ENCODE measurements around the gene KDM7A. TPM values are rescaled to one million over a fixed set of nuclear protein-coding genes. Genes with fewer than 3 reads are reported as not detected.

KDM7A gene
- total and polyA plus RNA-seq, 10 of the 15 experiments (the other 5 are each of a cell fraction or from before 2014, with no cell fraction given), result 0.07 to 0.96 (median 0.74) TPM

- TF ChIP-seq MTA3 (IDR thresholded peaks at IDR 0.05; ENCODE audit: borderline replicate concordance, low read length) (no peak), NFYB (IDR thresholded peaks at IDR 0.05; ENCODE audit: insufficient read depth, low read depth, low read length) (no peak), CEBPZ (IDR thresholded peaks at IDR 0.05; ENCODE audit: low read depth, low read length) (no peak), MTA2 (IDR thresholded peaks at IDR 0.05; ENCODE audit: low read depth) (no peak), CBFB (IDR thresholded peaks at IDR 0.05; ENCODE audit: low read depth) (no peak), ZBTB33 (IDR thresholded peaks at IDR 0.05) (no peak), IRF4 (IDR thresholded peaks at IDR 0.05; ENCODE audit: low read depth, low read length) (no peak)
Observed at GRCh38 chr7:140069298-140069949, 107.4 kb downstream of the KDM7A start (continued).

- FAIRE-seq, result no peak
- TF ChIP-seq HDGF (IDR thresholded peaks at IDR 0.05) (no peak), BCLAF1 (IDR thresholded peaks at IDR 0.05) (no peak), NFIC (IDR thresholded peaks at IDR 0.05; ENCODE audit: low read depth, low read length) (no peak), IKZF2 (IDR thresholded peaks at IDR 0.05) (no peak), ZNF622 (IDR thresholded peaks at IDR 0.05) (no peak), BHLHE40 (IDR thresholded peaks at IDR 0.05; ENCODE audit: borderline replicate concordance in 1 of 2, low read depth in 2 of 2, low read length in 1 of 2) (no peak), SREBF1 (IDR thresholded peaks at IDR 0.05; ENCODE audit: low read length) (no peak), MEF2B (IDR thresholded peaks at IDR 0.05; ENCODE audit: partially characterized antibody, poor library complexity, severe bottlenecking) (no peak), JUND (IDR thresholded peaks at IDR 0.05; ENCODE audit: low read depth, low read length) (no peak)
Observed at GRCh38 chr7:140068033-140068432, 108.8 kb downstream of the KDM7A start.

More at GRCh38 chr7:140068033-140068432, 108.8 kb downstream of the KDM7A start:
- DNase-seq (ENCODE audit: low read depth, low spot score) (no peak), ATAC-seq (no peak)
- no TSS peak for BruUV-seq (replicated peaks)
- intact Hi-C loops (cut with micrococcal nuclease; ENCODE audit: unreplicated experiment), result no loop called here
- Histone ChIP-seq H3K27me3 (replicated peaks in 1 of 2; ENCODE audit: control insufficient read depth in 2 of 2, insufficient read depth in 2 of 2, low read length in 1 of 2) (no peaks in the 10 kb centered on the region; a peak in 2 of 4 replicates), H3K4me2 (ENCODE audit: control insufficient read depth, insufficient read depth) (no peak overlapping the region), H3K4me3 (no peak overlapping the region), H2AFZ (ENCODE audit: control insufficient read depth, low read depth, low read length) (no peak overlapping the region), H3K27ac (ENCODE audit: control insufficient read depth, insufficient read depth) (no peak overlapping the region), H3K4me1 (ENCODE audit: control insufficient read depth, insufficient read depth, low read length) (no peaks in the 10 kb centered on the region), H3K36me3 (ENCODE audit: control insufficient read depth in 2 of 2, insufficient read depth in 2 of 2, low read length in 1 of 2) (no peaks in the 10 kb centered on the region), H4K20me1 (ENCODE audit: control insufficient read depth, insufficient read depth) (no peaks in the 10 kb centered on the region), H3K9me3 (replicated peaks; ENCODE audit: control insufficient read depth, insufficient read depth, low read length) (peaks cover 11% of the 10 kb centered on the region), H3K79me2 (ENCODE audit: control insufficient read depth, insufficient read depth, low read length) (no peaks in the 10 kb centered on the region), H3K9ac (ENCODE audit: control insufficient read depth, insufficient read depth, low read length) (no peak overlapping the region)
- POLR2A ChIA-PET, result no interaction called here
- in situ Hi-C loops (cut with MboI), result no loop called here
- RAD21 ChIA-PET (ENCODE audit: unreplicated experiment), result no interaction called here
- WGBS (ENCODE audit: insufficient coverage, insufficient replicate concordance, low lambda C conversion rate, missing lambda C conversion rate), result 80% methylated on average over 2 of the region's 2 CpGs
- SMC1A ChIA-PET (ENCODE audit: uncharacterized antibody, unreplicated experiment), result no interaction called here
- CTCF ChIA-PET, result no interaction called here

All from GM12878 (cell line).